AG04450 (cell line): Measurements from ENCODE around the gene SMYD5. TPM values are rescaled to one million over a fixed set of nuclear protein-coding genes. Genes with fewer than 3 reads are reported as not detected.

Experiments
- CTCF ChIA-PET: fragments of 300-600, 350-600 bp; formaldehyde crosslinking; extraction: SDS; loops from one replicate; lab custom pipeline; 2022; ENCODE audit warnings: antibody characterized with exemption, inconsistent platforms; lab: Charles Lee
- POLR2A ChIA-PET: fragments of 350-600 bp; formaldehyde crosslinking; extraction: SDS; loops from one replicate; lab custom pipeline; 2021; ENCODE audit warnings: antibody characterized with exemption, inconsistent platforms; lab: Yijun Ruan, JAX
- DNase-seq: peaks from one replicate; pipeline ENCODE4 v3.0.0-alpha.2; 2011; ENCODE audit warnings: low read depth, low spot score
- H3K27ac ChIP-seq: one replicate; pipeline ENCODE4 v1.5.1; 2012; ENCODE audit warnings: low read depth, low read length, control low read depth
- H3K27me3 ChIP-seq: one replicate; pipeline ENCODE4 v1.6.0; 2012; ENCODE audit warnings: low read length; ENCODE audit not compliant: control insufficient read depth, insufficient read depth
- H3K4me3 ChIP-seq: 2 replicates; pipeline ENCODE4 v1.5.1; 2011; ENCODE audit warnings: mild to moderate bottlenecking, low read depth, low read length, control low read depth
- H3K9me3 ChIP-seq: 2 replicates; pipeline ENCODE4 v1.5.1; 2012; ENCODE audit warnings: low read length; ENCODE audit not compliant: control insufficient read depth, insufficient read depth
- polyA plus RNA-seq: library from polyadenylated mRNA; depleted of rRNA; stranded (reverse); fragments of >200 nt; gene quantifications from 2 replicates; pipeline ENCODE4 v1.2.3, GENCODE V29; 2011
- TF ChIP-seq, protein P1 (sequence below): IDR thresholded peaks from 2 replicates; pipeline ENCODE4 v1.5.1; 2011; ENCODE audit warnings: low read depth, low read length, control low read depth, inconsistent platforms

SMYD5 gene
- polyA plus RNA-seq, 1 experiment: 10.4 TPM

DNA sequence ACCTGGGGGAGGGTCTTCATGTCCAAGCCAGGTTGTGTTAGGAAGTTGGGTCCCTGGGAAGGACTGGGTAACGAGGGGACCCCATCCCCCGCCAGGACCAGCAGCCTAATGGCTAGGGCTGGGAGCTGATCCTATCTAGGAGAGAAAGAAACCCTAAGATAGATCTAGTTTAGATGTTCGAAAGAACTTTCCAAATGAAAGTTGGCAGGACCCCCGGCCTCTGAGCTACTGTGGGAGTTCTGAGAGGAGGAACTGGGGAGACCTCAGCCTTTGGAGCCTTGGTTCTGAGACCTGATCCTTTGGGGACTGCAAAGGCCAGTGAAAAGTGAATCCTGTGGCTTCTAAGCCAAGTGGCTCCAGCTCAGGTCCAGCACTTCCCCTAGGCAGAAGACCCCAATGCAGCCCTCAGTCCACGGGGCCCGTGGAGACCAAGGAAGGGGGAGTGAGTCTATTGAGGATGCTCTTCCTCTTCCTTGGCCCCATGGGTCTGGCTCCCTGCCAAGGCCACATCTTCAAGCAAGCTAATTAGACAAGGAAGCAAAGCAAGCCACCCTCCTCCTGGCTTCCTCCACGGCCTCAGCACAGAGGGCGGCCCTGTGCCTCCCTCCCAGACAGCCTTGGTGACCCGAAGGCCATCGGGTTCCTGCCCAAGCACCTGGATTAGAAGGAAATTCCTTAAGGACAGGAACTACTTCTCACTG is 43.5 kb downstream of the SMYD5 start:
- ChIA-PET POLR2A (no interaction called here), CTCF (interaction anchor here (0.6 kb wide), 1 partner anchor 279 kb away, joined by 4 read pairs; no protein-coding TSS in a partner anchor)
- Histone ChIP-seq H3K27ac (no peak overlapping the region), H3K9me3 (no peaks in the 10 kb centered on the region), H3K4me3 (no peak overlapping the region), H3K27me3 (no peaks in the 10 kb centered on the region)
- DNase-seq: no peak
- TF ChIP-seq, protein P1, sequence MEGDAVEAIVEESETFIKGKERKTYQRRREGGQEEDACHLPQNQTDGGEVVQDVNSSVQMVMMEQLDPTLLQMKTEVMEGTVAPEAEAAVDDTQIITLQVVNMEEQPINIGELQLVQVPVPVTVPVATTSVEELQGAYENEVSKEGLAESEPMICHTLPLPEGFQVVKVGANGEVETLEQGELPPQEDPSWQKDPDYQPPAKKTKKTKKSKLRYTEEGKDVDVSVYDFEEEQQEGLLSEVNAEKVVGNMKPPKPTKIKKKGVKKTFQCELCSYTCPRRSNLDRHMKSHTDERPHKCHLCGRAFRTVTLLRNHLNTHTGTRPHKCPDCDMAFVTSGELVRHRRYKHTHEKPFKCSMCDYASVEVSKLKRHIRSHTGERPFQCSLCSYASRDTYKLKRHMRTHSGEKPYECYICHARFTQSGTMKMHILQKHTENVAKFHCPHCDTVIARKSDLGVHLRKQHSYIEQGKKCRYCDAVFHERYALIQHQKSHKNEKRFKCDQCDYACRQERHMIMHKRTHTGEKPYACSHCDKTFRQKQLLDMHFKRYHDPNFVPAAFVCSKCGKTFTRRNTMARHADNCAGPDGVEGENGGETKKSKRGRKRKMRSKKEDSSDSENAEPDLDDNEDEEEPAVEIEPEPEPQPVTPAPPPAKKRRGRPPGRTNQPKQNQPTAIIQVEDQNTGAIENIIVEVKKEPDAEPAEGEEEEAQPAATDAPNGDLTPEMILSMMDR: no peak

DNA sequence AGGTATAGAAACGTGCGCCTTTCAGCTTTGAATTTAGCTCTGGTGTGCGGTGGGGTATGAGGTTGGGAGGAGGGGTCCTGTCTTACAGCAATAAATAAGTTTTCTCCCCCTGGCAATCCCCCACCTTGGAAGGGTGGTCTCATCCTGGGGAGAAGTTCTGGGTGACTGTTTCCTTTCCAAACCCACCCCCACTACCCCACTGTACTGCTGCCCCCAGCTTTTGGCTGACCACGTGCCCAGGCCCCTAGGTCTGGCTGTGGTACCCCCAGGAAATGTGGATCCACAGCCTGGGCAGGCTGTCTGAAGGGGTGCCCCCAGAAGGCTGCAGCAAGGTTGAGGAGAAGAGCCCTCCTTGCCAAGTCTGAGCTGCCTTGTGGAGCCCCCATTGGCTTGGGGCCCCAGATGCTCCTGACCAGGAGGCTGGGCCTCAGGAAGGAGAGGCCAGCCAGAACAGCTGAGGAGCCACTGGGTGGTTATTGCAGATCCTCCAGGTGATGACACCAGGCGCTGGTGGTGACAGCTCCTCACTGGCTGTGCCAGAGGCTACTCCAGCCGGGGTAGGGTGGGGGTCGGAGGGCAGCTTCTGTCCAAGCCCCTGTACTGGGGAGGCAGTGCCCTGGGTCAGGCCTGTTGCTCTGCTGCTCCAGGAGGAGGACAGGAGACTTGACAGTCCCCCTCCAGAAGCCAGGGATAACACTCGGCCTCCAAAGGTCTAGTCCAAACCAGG is 44.3 kb downstream of the SMYD5 start:
- H3K27me3 ChIP-seq: no peaks in the 10 kb centered on the region
- no peak overlapping the region for H3K27ac ChIP-seq
- TF ChIP-seq, protein P1: no peak
- ChIA-PET POLR2A (no interaction called here), CTCF (interaction anchor here (0.6 kb wide), 1 partner anchor 280 kb away, joined by 4 read pairs; no protein-coding TSS in a partner anchor)
- H3K4me3 ChIP-seq: no peak overlapping the region
- H3K9me3 ChIP-seq: no peaks in the 10 kb centered on the region
- DNase-seq: no peak

DNA sequence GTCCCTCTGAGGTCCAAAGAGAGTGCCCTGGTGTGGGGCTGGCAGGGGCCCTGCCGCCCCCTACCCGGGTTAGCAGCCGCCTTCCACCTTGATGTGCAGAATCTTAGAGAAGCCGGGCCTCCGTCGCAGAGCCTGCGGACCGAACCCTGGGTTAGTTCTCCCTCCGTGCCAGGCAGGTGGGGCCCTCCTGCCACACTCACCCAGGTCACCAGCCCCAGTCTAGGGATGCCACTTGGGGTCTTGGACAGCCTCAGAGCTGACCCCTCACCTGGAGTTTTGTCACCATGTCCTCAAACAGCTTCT is 44.8 kb downstream of the SMYD5 start:
- CTCF ChIA-PET: no interaction called here
- TF ChIP-seq, protein P1: no peak
- H3K4me3 ChIP-seq: no peak overlapping the region
- H3K27ac ChIP-seq: no peak overlapping the region
- POLR2A ChIA-PET: no interaction called here
- H3K27me3 ChIP-seq: no peaks in the 10 kb centered on the region
- no peak for DNase-seq
- no peaks in the 10 kb centered on the region for H3K9me3 ChIP-seq

DNA sequence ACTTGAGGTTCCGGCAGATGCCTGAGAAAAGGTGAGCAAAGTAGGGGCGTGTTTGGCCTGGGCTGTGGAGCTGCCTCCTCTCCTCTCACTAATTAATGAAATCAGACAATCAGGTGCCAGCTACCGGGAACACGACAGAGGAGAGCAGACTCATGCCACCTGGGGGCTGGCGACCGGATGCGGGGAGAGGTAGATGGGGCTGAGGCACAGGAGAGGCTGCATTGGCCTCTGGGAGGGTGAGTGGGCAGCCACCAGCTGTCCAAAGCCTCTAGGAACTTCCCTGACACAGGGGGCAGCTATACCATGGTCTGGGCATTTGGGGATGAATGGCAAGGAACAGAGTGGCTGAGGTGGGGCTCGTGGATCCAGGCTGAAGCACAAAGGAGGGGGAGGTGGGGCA is 45.2 kb downstream of the SMYD5 start:
- no peak for DNase-seq
- CTCF ChIA-PET: interaction anchor here (0.6 kb wide), 1 partner anchor 82 kb away, joined by 4 read pairs; no protein-coding TSS in a partner anchor
- TF ChIP-seq, protein P1: no peak
- H3K27ac ChIP-seq: no peak overlapping the region
- no peaks in the 10 kb centered on the region for H3K27me3 ChIP-seq
- POLR2A ChIA-PET: no interaction called here
- H3K4me3 ChIP-seq: no peak overlapping the region
- H3K9me3 ChIP-seq: no peaks in the 10 kb centered on the region

DNA sequence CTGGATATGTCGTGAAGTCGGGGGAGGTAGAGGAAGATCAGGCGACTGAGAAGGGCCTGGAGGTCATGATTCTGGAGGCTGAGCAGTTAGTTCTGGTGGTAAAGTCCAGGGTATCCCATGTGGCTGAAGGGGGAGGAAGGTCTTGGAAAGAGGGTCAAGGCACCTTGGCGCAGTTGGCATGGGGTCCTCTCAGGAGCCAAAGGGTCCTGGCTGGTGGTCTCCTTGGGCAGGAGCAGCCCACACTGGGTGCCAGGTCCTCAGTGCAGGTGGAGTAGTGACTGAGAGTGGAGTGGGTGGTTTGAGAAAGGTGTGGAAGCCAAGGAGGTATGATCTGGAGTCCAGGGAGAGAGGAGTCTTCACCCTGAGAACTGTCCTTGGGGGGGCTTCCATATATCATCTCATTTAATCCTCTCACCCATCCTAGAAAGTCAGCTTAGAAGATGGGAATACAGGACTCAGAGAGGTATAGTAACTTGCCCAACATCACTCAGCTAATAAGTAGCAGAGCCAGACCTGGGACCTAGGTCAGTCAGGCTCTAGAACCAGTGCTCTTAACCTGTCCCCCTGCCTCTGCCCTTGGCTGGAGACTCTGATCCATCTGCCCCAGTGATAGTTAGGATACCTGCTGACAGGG is 45.8 kb downstream of the SMYD5 start:
- Histone ChIP-seq H3K4me3 (no peak overlapping the region), H3K27me3 (no peaks in the 10 kb centered on the region), H3K9me3 (no peaks in the 10 kb centered on the region), H3K27ac (no peak overlapping the region)
- CTCF ChIA-PET: interaction anchor here (0.6 kb wide), 2 partner anchors 82 to 266 kb away, joined by 3 to 4 read pairs; no protein-coding TSS in a partner anchor
- TF ChIP-seq, protein P1: no peak
- no peak for DNase-seq
- POLR2A ChIA-PET: no interaction called here
